ENCODE measurements around the gene CDK2.

DNA sequence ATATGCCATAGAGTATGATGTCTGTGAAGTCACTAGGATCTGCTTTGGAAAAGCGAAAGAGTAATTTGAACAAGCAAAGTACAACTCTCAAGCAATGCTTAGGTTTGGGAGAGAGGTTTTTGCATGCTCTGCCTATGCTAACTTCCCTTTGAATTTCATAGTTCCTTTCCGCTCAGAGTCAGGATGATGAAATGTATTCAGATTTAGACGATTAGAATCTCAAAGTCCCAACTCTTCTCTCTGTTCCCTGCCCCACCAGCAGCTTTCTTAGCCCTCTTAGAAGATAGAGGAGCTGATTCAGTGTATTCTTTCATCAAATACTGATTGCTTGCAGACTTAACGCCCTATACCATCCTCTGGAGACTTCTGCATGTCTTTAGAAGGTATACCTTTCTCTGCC, 18.7 kb downstream of the CDK2 start:
- TF ChIP-seq EZH2phosphoT487 (IDR thresholded peaks at IDR 0.05; ENCODE audit: low read depth, severe bottlenecking, unreplicated experiment) (no peak), CTCF (IDR thresholded peaks at IDR 0.05; ENCODE audit: poor library complexity) (no peak)
